ENCODE measurements around the gene LMAN2L. TPM values are rescaled to one million over a fixed set of nuclear protein-coding genes. Genes with fewer than 3 reads are reported as not detected.

LMAN2L gene
- total RNA-seq, 1 experiment from 2014 or later = 17.6 TPM

DNA sequence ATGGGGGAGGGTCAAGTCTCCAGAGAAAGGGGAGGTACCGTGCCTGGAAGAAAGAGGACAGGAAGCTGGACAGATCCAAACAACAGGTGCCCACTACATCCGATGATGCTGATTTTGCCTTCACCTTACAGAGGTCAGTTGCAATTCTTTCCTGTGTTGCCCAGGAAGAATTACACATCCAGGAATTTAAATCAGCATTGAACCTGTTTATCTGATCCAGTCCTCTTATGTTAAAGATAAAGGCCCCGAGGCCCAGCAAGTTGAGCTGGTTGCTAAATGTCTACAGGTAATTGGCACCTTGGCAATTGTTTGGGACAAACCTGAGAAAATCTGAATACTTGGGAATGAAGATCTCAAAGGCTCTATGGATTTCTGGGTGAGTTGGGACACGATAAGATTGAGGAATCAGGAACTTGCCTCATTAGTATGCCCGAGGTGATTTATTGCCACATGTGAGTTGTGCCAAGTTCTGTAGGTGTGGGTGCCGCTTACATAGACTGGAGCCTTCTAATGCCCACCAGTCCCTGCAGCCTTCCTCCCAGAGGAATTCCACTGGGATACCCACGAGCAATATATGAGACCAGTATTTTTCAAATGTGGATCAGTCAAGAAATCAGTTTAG lies 13.9 kb upstream of the LMAN2L start:
- no peaks in the 10 kb centered on the region for H3K79me1 ChIP-seq (ENCODE audit: insufficient read depth, low read depth, low read length, poor library complexity, severe bottlenecking)
- no peak overlapping the region for H3K4me2 ChIP-seq (ENCODE audit: insufficient read depth, insufficient read length, low read length)
- no peak overlapping the region for H2BK15ac ChIP-seq (ENCODE audit: low read depth, low read length)
- Mint-ChIP-seq H3K4me3 (no peak overlapping the region), H3K9me3 (no peaks in the 10 kb centered on the region), H3K4me1 (peaks cover under 1 to 4% of the 10 kb centered on the region in 2 experiments; a peak in 3 of 4 replicates), H3K36me3 (ENCODE audit: insufficient read depth in 1 of 3, low read depth in 3 of 3) (no peaks in the 10 kb centered on the region), H3K27me3 (ENCODE audit: low read depth) (peaks cover 9% of the 10 kb centered on the region), H3K27ac (no peak overlapping the region)
- no peak overlapping the region for H4K8ac ChIP-seq (replicated peaks; ENCODE audit: insufficient read length, low read depth, low read length)
- no peak overlapping the region for H3K18ac ChIP-seq (ENCODE audit: insufficient read length, low read depth, low read length)
- H4K91ac ChIP-seq (ENCODE audit: insufficient read length, low read depth, low read length) = no peak overlapping the region
- H2AK5ac ChIP-seq (ENCODE audit: insufficient read length, low read length) = no peak overlapping the region
- no peak overlapping the region for H3K9ac ChIP-seq (ENCODE audit: extremely low read depth, insufficient read length, low read length)
- H2BK120ac ChIP-seq (ENCODE audit: low read depth, low read length, poor library complexity, severe bottlenecking) = no peak overlapping the region
- no peak for TF ChIP-seq CTCF (conservative IDR thresholded peaks at IDR 0.05)
- no peak overlapping the region for H2AFZ ChIP-seq (ENCODE audit: low read length)
- H3K79me2 ChIP-seq (ENCODE audit: insufficient read depth, low read length) = no peaks in the 10 kb centered on the region
- DNase-seq = no peak
- H3K4ac ChIP-seq (ENCODE audit: low read depth, low read length) = no peak overlapping the region
- H3K9me3 ChIP-seq (ENCODE audit: control insufficient read depth, low read depth, low read length) = no peaks in the 10 kb centered on the region
- H3K27ac ChIP-seq (ENCODE audit: insufficient read length, low read depth, low read length) = no peak overlapping the region
- no CpG with 5 or more reads among the region's 7 CpGs for WGBS (ENCODE audit: extremely low coverage, insufficient read length, low lambda C conversion rate)
- H3K23ac ChIP-seq (ENCODE audit: insufficient read length, low read depth, low read length) = no peak overlapping the region
- no peaks in the 10 kb centered on the region for H3K27me3 ChIP-seq (ENCODE audit: insufficient read depth, low read length)
- H2BK20ac ChIP-seq (ENCODE audit: low read depth, low read length, poor library complexity, severe bottlenecking) = no peak overlapping the region
- no peak overlapping the region for H2BK12ac ChIP-seq (ENCODE audit: insufficient read length, low read depth, low read length)
- H2BK5ac ChIP-seq (ENCODE audit: insufficient read length, low read length) = no peak overlapping the region
- no peak overlapping the region for H3K56ac ChIP-seq (ENCODE audit: insufficient read length, low read depth, low read length)
- H4K20me1 ChIP-seq (ENCODE audit: control insufficient read depth, insufficient read depth, insufficient read length) = no peaks in the 10 kb centered on the region
- H3K14ac ChIP-seq (ENCODE audit: insufficient read depth, low read length) = no peak overlapping the region
- H4K5ac ChIP-seq (ENCODE audit: insufficient read length, low read depth, low read length) = no peak overlapping the region
- H3T11ph ChIP-seq (ENCODE audit: low read length) = no peak overlapping the region
- H3K23me2 ChIP-seq (ENCODE audit: insufficient read length, low read depth, low read length, poor library complexity, severe bottlenecking) = no peaks in the 10 kb centered on the region
- H3K4me1 ChIP-seq (ENCODE audit: insufficient read depth, low read length) = no peaks in the 10 kb centered on the region

Data from H9 (cell line).